ENCODE results near the gene SMR3B.

SMR3B gene

GRCh38 chr4:70382691-70383181, at the start of gene SMR3B:
SMR3B (plus strand) TSS chr4:70383131; CDS start chr4:70384511, 1,380 bp downstream.
- DNase-seq: no peak

- DNase-seq: no peak
These were observed 48.2 kb upstream of the SMR3B start, which contains the start of gene CABS1 for GRCh38 chr4:70334681-70335080. CABS1 (plus strand) TSS chr4:70334981; CDS start chr4:70335040, 59 bp downstream.

- DNase-seq: no peak
These were observed 46.9 kb upstream of the SMR3B start for GRCh38 chr4:70336043-70336442.

- DNase-seq: no peak
These were observed 45.0 kb upstream of the SMR3B start for GRCh38 chr4:70337886-70338420.

- no peak for DNase-seq
These were observed 26.7 kb upstream of the SMR3B start for GRCh38 chr4:70356185-70356584.

- DNase-seq: no peak
These were observed 23.7 kb upstream of the SMR3B start for GRCh38 chr4:70359115-70359661.

GRCh38 chr4:70360460-70360859, 22.5 kb upstream of the SMR3B start, which contains the start of gene SMR3A:
SMR3A (plus strand) TSS chr4:70360760; CDS start chr4:70362116, 1,356 bp downstream.
- no peak for DNase-seq

- no peak for DNase-seq
These were observed 18.9 kb upstream of the SMR3B start for GRCh38 chr4:70364002-70364401.

- no peak for DNase-seq
These were observed 17.5 kb upstream of the SMR3B start for GRCh38 chr4:70365479-70365878.

- no peak for DNase-seq
These were observed 15.1 kb upstream of the SMR3B start for GRCh38 chr4:70367813-70368212.

GRCh38 chr4:70371987-70372386, 10.9 kb upstream of the SMR3B start:
- no peak for DNase-seq

GRCh38 chr4:70372760-70373159, 10.2 kb upstream of the SMR3B start:
- DNase-seq: no peak

GRCh38 chr4:70380578-70380977, 2.4 kb upstream of the SMR3B start:
- no peak for DNase-seq

GRCh38 chr4:70392057-70392776, 9.3 kb downstream of the SMR3B start:
- DNase-seq: no peak

GRCh38 chr4:70397580-70397979, 14.6 kb downstream of the SMR3B start, which contains the start of gene OPRPN:
OPRPN (plus strand) TSS chr4:70397940; CDS start chr4:70399286, 1,346 bp downstream.
- no peak for DNase-seq

GRCh38 chr4:70399319-70399718, 16.4 kb downstream of the SMR3B start:
- no peak for DNase-seq

GRCh38 chr4:70402762-70403161, 19.8 kb downstream of the SMR3B start:
- no peak for DNase-seq

- DNase-seq: no peak
These were observed 22.8 kb downstream of the SMR3B start for GRCh38 chr4:70405765-70406164.

GRCh38 chr4:70425306-70425705, 42.4 kb downstream of the SMR3B start:
- no peak for DNase-seq

GRCh38 chr4:70426789-70427188, 43.9 kb downstream of the SMR3B start:
- DNase-seq: no peak

- no peak for DNase-seq
These were observed 54.3 kb downstream of the SMR3B start for GRCh38 chr4:70437197-70437596.
